HepG2 (cell line): Measurements from ENCODE around the gene TALDO1. TPM values are rescaled to one million over a fixed set of nuclear protein-coding genes. Genes with fewer than 3 reads are reported as not detected.
A peak's percentile ranks its signal among the peaks of the same experiment; 100 is the strongest.

ENCODE experiments used
- ATF3 ChIP-seq: sonication (generic); formaldehyde crosslinking; IDR thresholded peaks from 2 replicates; pipeline ENCODE4 v1.4.0; 2020; ENCODE audit warnings: missing genetic modification reagents
- BCL6 ChIP-seq: IDR thresholded peaks from 2 replicates; pipeline ENCODE4 v1.6.1; 2016; ENCODE audit warnings: missing genetic modification reagents, missing compliant biosample characterization
- ELK4 ChIP-seq: sonication (generic); formaldehyde crosslinking; IDR thresholded peaks from 2 replicates; pipeline ENCODE4 v1.9.0; 2021; ENCODE audit warnings: missing genetic modification reagents, borderline replicate concordance
- FOSL2 ChIP-seq: sonication (generic); formaldehyde crosslinking; IDR thresholded peaks from 2 replicates; pipeline ENCODE4 v1.4.0; 2020; ENCODE audit warnings: missing genetic modification reagents
- HNF4A ChIP-seq: sonication (generic); formaldehyde crosslinking; IDR thresholded peaks from 2 replicates; pipeline ENCODE4 v1.4.0; 2020; ENCODE audit warnings: missing genetic modification reagents
- HNRNPH1 ChIP-seq: fragments of 200-400 bp; formaldehyde crosslinking; optimal IDR thresholded peaks from 2 replicates; pipeline ENCODE3; 2017; ENCODE audit warnings: mild to moderate bottlenecking, low read depth, low read length
- HOXA5 ChIP-seq: sonication (generic); formaldehyde crosslinking; IDR thresholded peaks from 2 replicates; pipeline ENCODE4 v1.4.0; 2020; ENCODE audit warnings: missing genetic modification reagents
- KMT2A ChIP-seq: sonication (generic); formaldehyde crosslinking; IDR thresholded peaks from 2 replicates; pipeline ENCODE4 v1.4.0; 2020; ENCODE audit warnings: missing genetic modification reagents
- MBNL3 ChIP-seq: fragments of 250-450 bp; sonication (Bioruptor Pico); conservative IDR thresholded peaks from 2 replicates; pipeline ENCODE4 v1.8.0; 2022; ENCODE audit warnings: mild to moderate bottlenecking, inconsistent platforms
- MXD1 ChIP-seq: sonication (generic); formaldehyde crosslinking; IDR thresholded peaks from 2 replicates; pipeline ENCODE4 v1.4.0; 2020; ENCODE audit warnings: mild to moderate bottlenecking, missing genetic modification reagents
- NKX3-1 ChIP-seq: sonication (generic); formaldehyde crosslinking; IDR thresholded peaks from 2 replicates; pipeline ENCODE4 v1.5.0; 2020; ENCODE audit warnings: missing genetic modification reagents
- PAF1 ChIP-seq: IDR thresholded peaks from 2 replicates; pipeline ENCODE4 v1.6.1; 2016; ENCODE audit warnings: missing genetic modification reagents, missing compliant biosample characterization
- RFXAP ChIP-seq: sonication (generic); formaldehyde crosslinking; IDR thresholded peaks from 2 replicates; pipeline ENCODE4 v1.4.0; 2020; ENCODE audit warnings: missing genetic modification reagents, borderline replicate concordance
- SYNCRIP ChIP-seq: fragments of 200-400 bp; formaldehyde crosslinking; IDR thresholded peaks from 2 replicates; pipeline ENCODE4 v1.6.1; 2018; ENCODE audit warnings: mild to moderate bottlenecking, low read depth, low read length; ENCODE audit not compliant: insufficient read depth
- ZBTB21 ChIP-seq: sonication (generic); formaldehyde crosslinking; IDR thresholded peaks from 2 replicates; pipeline ENCODE4 v1.4.0; 2020; ENCODE audit warnings: missing genetic modification reagents
- ZBTB34 ChIP-seq: sonication (generic); formaldehyde crosslinking; IDR thresholded peaks from 2 replicates; pipeline ENCODE4 v1.8.0; 2022; ENCODE audit warnings: mild to moderate bottlenecking, missing genetic modification reagents
- ZC3H13 ChIP-seq: sonication (generic); formaldehyde crosslinking; IDR thresholded peaks from 2 replicates; pipeline ENCODE4 v1.8.1; 2023; ENCODE audit warnings: mild to moderate bottlenecking, missing genetic modification reagents, moderate library complexity
- ZHX1 ChIP-seq: sonication (generic); formaldehyde crosslinking; IDR thresholded peaks from 2 replicates; pipeline ENCODE4 v1.8.1; 2022; ENCODE audit warnings: low read depth, mild to moderate bottlenecking, missing genetic modification reagents
- ZNF136 ChIP-seq: sonication (generic); formaldehyde crosslinking; IDR thresholded peaks from 2 replicates; pipeline ENCODE4 v1.8.1; 2022; ENCODE audit warnings: low read depth, mild to moderate bottlenecking, moderate library complexity, missing genetic modification reagents
- ZNF607 ChIP-seq: sonication (generic); formaldehyde crosslinking; IDR thresholded peaks from 2 replicates; pipeline ENCODE4 v1.5.1; 2020; ENCODE audit warnings: missing genetic modification reagents, mild to moderate bottlenecking, borderline replicate concordance
- ZNF614 ChIP-seq: IDR thresholded peaks from 2 replicates; pipeline ENCODE4 v1.6.1; 2018; ENCODE audit warnings: missing biosample characterization, missing genetic modification reagents, inconsistent platforms, borderline replicate concordance
- ZNF629 ChIP-seq: sonication (generic); formaldehyde crosslinking; conservative IDR thresholded peaks from 2 replicates; pipeline ENCODE4 v1.5.0; 2020; ENCODE audit warnings: missing genetic modification reagents
- ZNF775 ChIP-seq: sonication (generic); formaldehyde crosslinking; IDR thresholded peaks from 2 replicates; pipeline ENCODE4 v1.4.0; 2020; ENCODE audit warnings: missing genetic modification reagents, mild to moderate bottlenecking, moderate library complexity, borderline replicate concordance
- ZNF878 ChIP-seq: sonication (generic); formaldehyde crosslinking; IDR thresholded peaks from 2 replicates; pipeline ENCODE4 v1.8.1; 2023; ENCODE audit warnings: mild to moderate bottlenecking, missing genetic modification reagents, moderate library complexity
- ZSCAN22 ChIP-seq: sonication (generic); formaldehyde crosslinking; IDR thresholded peaks from 2 replicates; pipeline ENCODE4 v1.4.0; 2020; ENCODE audit warnings: mild to moderate bottlenecking, missing genetic modification reagents
- polyA plus RNA-seq, 8 experiments: library from polyadenylated mRNA; depleted of rRNA in 3 of 8; stranded (reverse) in 7 of 8; unstranded in 1 of 8; fragments of >200 nt; fragmentation: Illumina TruSeq in 4 of 8; extraction: Trizol in 4 of 8; gene quantifications; 2 replicates each; pipeline versions ENCODE4 v1.2.1 to v1.2.3, GENCODE V29; 2011 to 2016; ENCODE audit warnings: low read depth in 4 of 8, missing spikeins in 1 of 8, mixed read lengths in 1 of 8; ENCODE audit not compliant: insufficient read depth in 1 of 8
- total RNA-seq, 5 experiments: library from RNA; depleted of rRNA; stranded (reverse); fragments of >200 nt; fragmentation: Illumina TruSeq; extraction: Trizol; gene quantifications; 2 replicates each; pipeline ENCODE4 v1.2.3, GENCODE V29; 2016; ENCODE audit warnings: low read depth in 1 of 5

The TALDO1 gene
- total and polyA plus RNA-seq, 2 of the 13 experiments (the other 11 are each of a cell fraction or from before 2014, with no cell fraction given), result 107 to 240 TPM

- TF ChIP-seq RFXAP (CRISPR knock-in tag) (0 out of 2 replicates have a peak, but pooled peaks have one; percentile 24), ZBTB34 (CRISPR knock-in tag) (no peak), SYNCRIP (no peak), HNRNPH1 (no peak), MBNL3 (CRISPR knock-in tag) (no peak), ZSCAN22 (CRISPR knock-in tag) (no peak), KMT2A (CRISPR knock-in tag) (no peak), PAF1 (no peak), ZBTB21 (CRISPR knock-in tag) (no peak), ZNF614 (CRISPR knock-in tag) (0 out of 2 replicates have a peak, but pooled peaks have one; percentile 32), ZNF136 (no peak), ELK4 (no peak), FOSL2 (CRISPR knock-in tag) (no peak), HOXA5 (no peak), ZNF775 (CRISPR knock-in tag) (no peak), NKX3-1 (CRISPR knock-in tag) (peak; percentile 65; the same call in 1 of the 2 replicates), BCL6 (CRISPR knock-in tag) (peak; percentile 17; the same call in 1 of the 2 replicates), ZNF629 (CRISPR knock-in tag) (0 out of 2 replicates have a peak, but pooled peaks have one; percentile 7), ZC3H13 (CRISPR knock-in tag) (no peak), ZHX1 (CRISPR knock-in tag) (no peak), MXD1 (no peak), ZNF607 (CRISPR knock-in tag) (0 out of 2 replicates have a peak, but pooled peaks have one; percentile 4), ATF3 (CRISPR knock-in tag) (no peak), HNF4A (CRISPR knock-in tag) (no peak), ZNF878 (CRISPR knock-in tag) (no peak)
Observed at GRCh38 chr11:705646-706438, 41.4 kb upstream of the TALDO1 start, which contains the start of gene EPS8L2 (continued).
